Osteocyte (in vitro differentiated cells): ENCODE results near the gene IGF1R. TPM values are rescaled to one million over a fixed set of nuclear protein-coding genes. Genes with fewer than 3 reads are reported as not detected.

Source experiments
- DNase-seq: peaks from one replicate; pipeline ENCODE4 v3.0.0; 2021; ENCODE audit warnings: mixed read lengths; ENCODE audit not compliant: unreplicated experiment; ENCODE audit errors: extremely low spot score
- H3K27ac Mint-ChIP-seq: one replicate; pipeline ENCODE4 v1.8.0; 2021; ENCODE audit warnings: mild to moderate bottlenecking, mixed read lengths; ENCODE audit not compliant: unreplicated experiment
- H3K27me3 Mint-ChIP-seq: one replicate; pipeline ENCODE4 v1.8.0; 2021; ENCODE audit warnings: mixed read lengths; ENCODE audit not compliant: unreplicated experiment
- H3K36me3 Mint-ChIP-seq: one replicate; pipeline ENCODE4 v1.8.0; 2021; ENCODE audit warnings: mixed read lengths; ENCODE audit not compliant: unreplicated experiment
- H3K4me1 Mint-ChIP-seq: one replicate; pipeline ENCODE4 v1.8.0; 2021; ENCODE audit warnings: mixed read lengths; ENCODE audit not compliant: unreplicated experiment
- H3K4me3 Mint-ChIP-seq: one replicate; pipeline ENCODE4 v1.8.0; 2021; ENCODE audit warnings: mild to moderate bottlenecking, moderate library complexity, mixed read lengths; ENCODE audit not compliant: unreplicated experiment
- H3K9me3 Mint-ChIP-seq: one replicate; pipeline ENCODE4 v1.8.0; 2021; ENCODE audit warnings: mixed read lengths; ENCODE audit not compliant: unreplicated experiment
- total RNA-seq: library from RNA; stranded (reverse); gene quantifications from 2 replicates; pipeline ENCODE4 v1.2.1, GENCODE V29; 2021
- TF ChIP-seq, protein P1 (sequence below): fragments of 200-600 bp; sonication (generic); IDR thresholded peaks from 2 replicates; pipeline ENCODE4 v1.5.0; 2021; ENCODE audit warnings: antibody characterized with exemption, mild to moderate bottlenecking, moderate library complexity

IGF1R gene
- total RNA-seq, 1 donor from 2014 or later: 174 TPM

DNA sequence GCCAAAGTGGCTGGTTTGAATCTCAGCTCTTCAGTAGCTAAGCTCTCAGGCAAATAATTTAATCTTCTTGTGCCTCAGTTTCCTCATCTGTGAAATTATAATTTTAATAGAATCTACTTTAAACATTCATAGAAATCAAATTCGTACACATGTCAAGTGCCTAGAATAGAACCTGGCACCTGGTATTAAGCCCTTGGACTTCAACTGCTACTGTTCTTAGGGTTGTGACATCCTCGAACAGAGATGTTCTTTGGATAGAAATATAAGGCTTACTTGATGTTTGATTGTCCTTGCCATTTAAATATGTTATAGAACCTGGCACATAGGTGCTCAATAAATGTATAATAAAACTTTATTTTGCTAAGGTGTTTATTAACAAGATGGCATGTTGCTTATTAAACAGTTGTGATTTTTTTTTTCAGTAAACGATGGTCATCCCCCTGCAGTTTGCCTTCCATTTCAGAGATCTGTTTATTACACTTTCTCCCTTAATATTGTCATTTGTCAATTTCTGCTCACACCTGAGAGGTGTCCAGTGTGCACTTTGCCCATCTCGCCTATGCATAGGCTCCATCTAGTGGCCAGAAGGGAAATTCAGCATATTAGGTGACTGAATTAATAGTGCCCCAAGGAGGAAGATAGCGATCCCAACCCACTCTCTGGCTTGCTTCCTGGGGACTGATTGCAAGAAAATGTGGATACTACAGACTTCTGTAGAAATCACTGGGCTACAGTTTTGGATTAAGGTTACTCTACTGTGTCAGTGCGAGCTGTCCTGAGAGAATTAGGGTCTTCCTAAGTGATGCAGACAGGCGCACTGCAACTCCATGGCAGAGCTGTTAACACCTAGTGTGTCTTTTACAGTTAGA lies 10.7 kb downstream of the IGF1R start:
- Mint-ChIP-seq H3K4me1 (peaks cover 74% of the 10 kb centered on the region), H3K4me3 (no peak overlapping the region), H3K27me3 (no peaks in the 10 kb centered on the region), H3K9me3 (no peaks in the 10 kb centered on the region), H3K27ac (no peak overlapping the region), H3K36me3 (peaks cover 9% of the 10 kb centered on the region)
- TF ChIP-seq, protein P1, sequence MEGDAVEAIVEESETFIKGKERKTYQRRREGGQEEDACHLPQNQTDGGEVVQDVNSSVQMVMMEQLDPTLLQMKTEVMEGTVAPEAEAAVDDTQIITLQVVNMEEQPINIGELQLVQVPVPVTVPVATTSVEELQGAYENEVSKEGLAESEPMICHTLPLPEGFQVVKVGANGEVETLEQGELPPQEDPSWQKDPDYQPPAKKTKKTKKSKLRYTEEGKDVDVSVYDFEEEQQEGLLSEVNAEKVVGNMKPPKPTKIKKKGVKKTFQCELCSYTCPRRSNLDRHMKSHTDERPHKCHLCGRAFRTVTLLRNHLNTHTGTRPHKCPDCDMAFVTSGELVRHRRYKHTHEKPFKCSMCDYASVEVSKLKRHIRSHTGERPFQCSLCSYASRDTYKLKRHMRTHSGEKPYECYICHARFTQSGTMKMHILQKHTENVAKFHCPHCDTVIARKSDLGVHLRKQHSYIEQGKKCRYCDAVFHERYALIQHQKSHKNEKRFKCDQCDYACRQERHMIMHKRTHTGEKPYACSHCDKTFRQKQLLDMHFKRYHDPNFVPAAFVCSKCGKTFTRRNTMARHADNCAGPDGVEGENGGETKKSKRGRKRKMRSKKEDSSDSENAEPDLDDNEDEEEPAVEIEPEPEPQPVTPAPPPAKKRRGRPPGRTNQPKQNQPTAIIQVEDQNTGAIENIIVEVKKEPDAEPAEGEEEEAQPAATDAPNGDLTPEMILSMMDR: peak; percentile 84
- DNase-seq: no peak

DNA sequence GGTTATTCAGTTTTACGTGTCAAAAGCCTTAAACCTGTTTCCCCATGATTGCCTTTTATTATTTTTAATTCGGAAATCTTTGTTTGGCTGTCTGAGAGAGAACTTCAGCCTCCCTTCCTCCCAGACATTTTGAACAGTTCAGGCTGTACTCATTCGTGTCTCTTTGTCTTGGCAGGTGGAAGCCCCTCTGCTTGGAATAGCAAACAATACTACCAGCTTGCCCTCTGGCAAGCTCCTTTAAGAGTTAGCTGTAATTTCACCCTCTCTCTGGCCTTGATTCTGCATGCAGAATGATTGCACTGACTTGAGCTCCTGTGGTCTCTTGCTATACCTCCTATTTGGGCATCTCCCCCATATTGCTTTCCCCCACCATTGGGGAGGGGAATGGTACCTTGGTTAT lies 11.7 kb downstream of the IGF1R start:
- H3K27me3 Mint-ChIP-seq: no peaks in the 10 kb centered on the region
- peaks cover 9% of the 10 kb centered on the region for H3K36me3 Mint-ChIP-seq
- no peak for DNase-seq
- no peak overlapping the region for H3K4me3 Mint-ChIP-seq
- H3K27ac Mint-ChIP-seq: no peak overlapping the region
- H3K4me1 Mint-ChIP-seq: peaks cover 65% of the 10 kb centered on the region
- H3K9me3 Mint-ChIP-seq: no peaks in the 10 kb centered on the region
- TF ChIP-seq, protein P1: no peak

DNA sequence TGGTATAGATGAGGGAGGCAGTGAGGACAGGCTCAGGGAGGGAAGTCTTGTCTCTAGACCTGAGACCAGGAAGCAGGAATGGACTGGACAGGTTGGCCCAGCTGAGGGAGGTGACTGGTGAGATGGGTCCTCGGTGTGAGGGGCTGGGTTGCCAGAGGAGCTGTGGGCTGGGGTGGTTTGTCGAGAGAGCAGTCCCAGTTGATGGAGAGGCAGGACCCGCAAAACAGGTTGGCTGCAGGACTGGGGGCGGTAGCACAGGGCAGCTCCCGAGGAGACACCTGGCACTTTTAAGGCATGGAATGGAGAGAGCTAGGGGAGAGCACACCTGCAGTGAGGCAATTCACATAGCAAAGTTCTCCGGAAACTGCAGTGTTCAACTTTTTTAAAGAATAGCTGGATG lies 14.7 kb downstream of the IGF1R start:
- no peak overlapping the region for H3K4me3 Mint-ChIP-seq
- no peaks in the 10 kb centered on the region for H3K9me3 Mint-ChIP-seq
- no peak for DNase-seq
- peaks cover 60% of the 10 kb centered on the region for H3K4me1 Mint-ChIP-seq
- peaks cover 12% of the 10 kb centered on the region for H3K36me3 Mint-ChIP-seq
- TF ChIP-seq, protein P1: no peak
- no peaks in the 10 kb centered on the region for H3K27me3 Mint-ChIP-seq
- H3K27ac Mint-ChIP-seq: no peak overlapping the region

DNA sequence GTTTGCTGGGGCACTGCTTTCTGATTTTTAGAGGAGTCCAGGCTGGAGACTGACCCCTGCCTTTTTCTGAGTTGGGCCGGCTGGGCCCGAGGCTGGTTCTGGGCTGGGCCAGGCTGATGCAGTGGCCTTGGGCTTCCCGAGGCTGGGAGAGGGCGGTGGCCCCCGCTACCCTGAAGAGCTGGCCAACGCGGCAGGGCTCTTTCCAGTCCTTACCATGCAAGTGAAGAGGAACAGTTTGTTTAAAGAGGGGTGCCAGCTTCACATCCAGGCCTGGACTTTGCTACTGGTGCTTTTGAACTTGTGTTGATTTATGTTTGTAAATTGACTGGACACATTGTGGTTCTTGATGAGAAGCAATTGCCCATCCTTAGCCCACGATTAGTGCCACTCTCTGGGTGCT lies 15.3 kb downstream of the IGF1R start:
- Mint-ChIP-seq H3K27me3 (no peaks in the 10 kb centered on the region), H3K9me3 (no peaks in the 10 kb centered on the region), H3K4me1 (peaks cover 60% of the 10 kb centered on the region), H3K4me3 (no peak overlapping the region), H3K36me3 (peaks cover 12% of the 10 kb centered on the region), H3K27ac (no peak overlapping the region)
- no peak for DNase-seq
- TF ChIP-seq, protein P1: no peak

DNA sequence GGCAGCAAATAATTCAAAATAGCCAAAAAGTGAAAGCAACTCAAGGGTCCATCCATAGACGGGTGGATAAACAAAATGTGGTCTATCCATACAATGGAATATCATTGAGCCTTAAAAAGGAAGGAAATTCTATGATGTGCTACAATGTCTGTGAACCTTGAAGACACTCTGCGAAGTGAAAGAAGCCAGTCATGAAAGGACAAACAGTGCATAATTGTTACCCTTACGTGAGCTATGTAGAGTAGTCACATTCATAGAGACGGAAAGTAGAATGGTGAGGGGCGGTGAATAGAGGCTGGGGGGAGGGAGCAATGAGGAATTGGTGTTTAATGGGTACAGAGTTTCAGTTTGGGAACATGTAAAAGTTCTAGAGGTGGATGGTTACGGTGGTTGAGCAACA lies 18.1 kb downstream of the IGF1R start:
- Mint-ChIP-seq H3K27me3 (no peaks in the 10 kb centered on the region), H3K27ac (peak overlapping the region; percentile 88), H3K36me3 (peaks cover 12% of the 10 kb centered on the region), H3K4me3 (peak overlapping the region; percentile 16), H3K4me1 (peaks cover 70% of the 10 kb centered on the region), H3K9me3 (no peaks in the 10 kb centered on the region)
- TF ChIP-seq, protein P1: no peak
- DNase-seq: no peak
